ENCODE measurements around the gene ZCCHC7.

The ZCCHC7 gene

GRCh38 chr9:37215830-37216229 is 95.5 kb downstream of the ZCCHC7 start:
- Histone ChIP-seq H3K9me3 (ENCODE audit: control insufficient read depth in 1 of 2, low read length in 2 of 2) (no peaks in the 10 kb centered on the region), H3K4me1 (ENCODE audit: control insufficient read depth in 1 of 2, insufficient read depth in 2 of 2, low read length in 2 of 2) (no peaks in the 10 kb centered on the region), H3K27ac (ENCODE audit: low read depth, low read length) (no peak overlapping the region), H3K27me3 (ENCODE audit: control insufficient read depth in 1 of 2, insufficient read depth in 2 of 2, low read length in 2 of 2) (no peaks in the 10 kb centered on the region), H3K4me3 (ENCODE audit: low read depth in 1 of 2, low read length in 2 of 2) (no peak overlapping the region), H3K36me3 (ENCODE audit: control insufficient read depth in 1 of 2, insufficient read depth in 2 of 2, low read length in 2 of 2) (no peaks in the 10 kb centered on the region), H3K9ac (ENCODE audit: low read depth in 1 of 2, low read length in 2 of 2) (no peak overlapping the region)

GRCh38 chr9:37217161-37217560 is 96.8 kb downstream of the ZCCHC7 start:
- Histone ChIP-seq H3K36me3 (ENCODE audit: control insufficient read depth in 1 of 2, insufficient read depth in 2 of 2, low read length in 2 of 2) (no peaks in the 10 kb centered on the region), H3K27ac (ENCODE audit: low read depth, low read length) (no peak overlapping the region), H3K4me1 (ENCODE audit: control insufficient read depth in 1 of 2, insufficient read depth in 2 of 2, low read length in 2 of 2) (no peaks in the 10 kb centered on the region), H3K4me3 (ENCODE audit: low read depth in 1 of 2, low read length in 2 of 2) (no peak overlapping the region), H3K27me3 (ENCODE audit: control insufficient read depth in 1 of 2, insufficient read depth in 2 of 2, low read length in 2 of 2) (no peaks in the 10 kb centered on the region), H3K9me3 (ENCODE audit: control insufficient read depth in 1 of 2, low read length in 2 of 2) (no peaks in the 10 kb centered on the region), H3K9ac (ENCODE audit: low read depth in 1 of 2, low read length in 2 of 2) (no peak overlapping the region)

- no peak overlapping the region for H3K27ac ChIP-seq (ENCODE audit: low read depth, low read length)
- no peak overlapping the region for H3K4me3 ChIP-seq (ENCODE audit: low read depth in 1 of 2, low read length in 2 of 2)
- no peaks in the 10 kb centered on the region for H3K36me3 ChIP-seq (ENCODE audit: control insufficient read depth in 1 of 2, insufficient read depth in 2 of 2, low read length in 2 of 2)
- no peaks in the 10 kb centered on the region for H3K4me1 ChIP-seq (ENCODE audit: control insufficient read depth in 1 of 2, insufficient read depth in 2 of 2, low read length in 2 of 2)
- no peak overlapping the region for H3K9ac ChIP-seq (ENCODE audit: low read depth in 1 of 2, low read length in 2 of 2)
- no peaks in the 10 kb centered on the region for H3K27me3 ChIP-seq (ENCODE audit: control insufficient read depth in 1 of 2, insufficient read depth in 2 of 2, low read length in 2 of 2)
- H3K9me3 ChIP-seq (ENCODE audit: control insufficient read depth in 1 of 2, low read length in 2 of 2) = no peaks in the 10 kb centered on the region
Measured at GRCh38 chr9:37218800-37219425, 98.5 kb downstream of the ZCCHC7 start.

- H3K4me1 ChIP-seq (ENCODE audit: control insufficient read depth in 1 of 2, insufficient read depth in 2 of 2, low read length in 2 of 2) = no peaks in the 10 kb centered on the region
- no peak overlapping the region for H3K4me3 ChIP-seq (ENCODE audit: low read depth in 1 of 2, low read length in 2 of 2)
- no peak overlapping the region for H3K27ac ChIP-seq (ENCODE audit: low read depth, low read length)
- no peak overlapping the region for H3K9ac ChIP-seq (ENCODE audit: low read depth in 1 of 2, low read length in 2 of 2)
- H3K9me3 ChIP-seq (ENCODE audit: control insufficient read depth in 1 of 2, low read length in 2 of 2) = no peaks in the 10 kb centered on the region
- no peaks in the 10 kb centered on the region for H3K27me3 ChIP-seq (ENCODE audit: control insufficient read depth in 1 of 2, insufficient read depth in 2 of 2, low read length in 2 of 2)
- H3K36me3 ChIP-seq (ENCODE audit: control insufficient read depth in 1 of 2, insufficient read depth in 2 of 2, low read length in 2 of 2) = no peaks in the 10 kb centered on the region
Measured at GRCh38 chr9:37220971-37221370, 100.6 kb downstream of the ZCCHC7 start.

- H3K4me3 ChIP-seq (ENCODE audit: low read depth in 1 of 2, low read length in 2 of 2) = no peak overlapping the region
- H3K4me1 ChIP-seq (ENCODE audit: control insufficient read depth in 1 of 2, insufficient read depth in 2 of 2, low read length in 2 of 2) = no peaks in the 10 kb centered on the region
- no peaks in the 10 kb centered on the region for H3K9me3 ChIP-seq (ENCODE audit: control insufficient read depth in 1 of 2, low read length in 2 of 2)
- H3K9ac ChIP-seq (ENCODE audit: low read depth in 1 of 2, low read length in 2 of 2) = no peak overlapping the region
- H3K27me3 ChIP-seq (ENCODE audit: control insufficient read depth in 1 of 2, insufficient read depth in 2 of 2, low read length in 2 of 2) = no peaks in the 10 kb centered on the region
- no peaks in the 10 kb centered on the region for H3K36me3 ChIP-seq (ENCODE audit: control insufficient read depth in 1 of 2, insufficient read depth in 2 of 2, low read length in 2 of 2)
- no peak overlapping the region for H3K27ac ChIP-seq (ENCODE audit: low read depth, low read length)
Measured at GRCh38 chr9:37221489-37222106, 101.2 kb downstream of the ZCCHC7 start.

GRCh38 chr9:37229455-37229854 is 109.1 kb downstream of the ZCCHC7 start:
- H3K36me3 ChIP-seq (ENCODE audit: control insufficient read depth in 1 of 2, insufficient read depth in 2 of 2, low read length in 2 of 2) = no peaks in the 10 kb centered on the region
- H3K4me1 ChIP-seq (ENCODE audit: control insufficient read depth in 1 of 2, insufficient read depth in 2 of 2, low read length in 2 of 2) = no peaks in the 10 kb centered on the region
- no peak overlapping the region for H3K9ac ChIP-seq (ENCODE audit: low read depth in 1 of 2, low read length in 2 of 2)
- H3K27ac ChIP-seq (ENCODE audit: low read depth, low read length) = no peak overlapping the region
- H3K4me3 ChIP-seq (ENCODE audit: low read depth in 1 of 2, low read length in 2 of 2) = no peak overlapping the region
- H3K27me3 ChIP-seq (ENCODE audit: control insufficient read depth in 1 of 2, insufficient read depth in 2 of 2, low read length in 2 of 2) = no peaks in the 10 kb centered on the region
- H3K9me3 ChIP-seq (ENCODE audit: control insufficient read depth in 1 of 2, low read length in 2 of 2) = no peaks in the 10 kb centered on the region

GRCh38 chr9:37229882-37230482 is 109.6 kb downstream of the ZCCHC7 start:
- no peaks in the 10 kb centered on the region for H3K9me3 ChIP-seq (ENCODE audit: control insufficient read depth in 1 of 2, low read length in 2 of 2)
- H3K27me3 ChIP-seq (ENCODE audit: control insufficient read depth in 1 of 2, insufficient read depth in 2 of 2, low read length in 2 of 2) = no peaks in the 10 kb centered on the region
- H3K36me3 ChIP-seq (ENCODE audit: control insufficient read depth in 1 of 2, insufficient read depth in 2 of 2, low read length in 2 of 2) = no peaks in the 10 kb centered on the region
- H3K9ac ChIP-seq (ENCODE audit: low read depth in 1 of 2, low read length in 2 of 2) = no peak overlapping the region
- H3K4me1 ChIP-seq (ENCODE audit: control insufficient read depth in 1 of 2, insufficient read depth in 2 of 2, low read length in 2 of 2) = no peaks in the 10 kb centered on the region
- no peak overlapping the region for H3K27ac ChIP-seq (ENCODE audit: low read depth, low read length)
- no peak overlapping the region for H3K4me3 ChIP-seq (ENCODE audit: low read depth in 1 of 2, low read length in 2 of 2)

GRCh38 chr9:37236822-37237221 is 116.4 kb downstream of the ZCCHC7 start:
- Histone ChIP-seq H3K9ac (ENCODE audit: low read depth in 1 of 2, low read length in 2 of 2) (no peak overlapping the region), H3K4me1 (ENCODE audit: control insufficient read depth in 1 of 2, insufficient read depth in 2 of 2, low read length in 2 of 2) (no peaks in the 10 kb centered on the region), H3K4me3 (ENCODE audit: low read depth in 1 of 2, low read length in 2 of 2) (no peak overlapping the region), H3K27me3 (ENCODE audit: control insufficient read depth in 1 of 2, insufficient read depth in 2 of 2, low read length in 2 of 2) (no peaks in the 10 kb centered on the region), H3K9me3 (ENCODE audit: control insufficient read depth in 1 of 2, low read length in 2 of 2) (no peaks in the 10 kb centered on the region), H3K36me3 (ENCODE audit: control insufficient read depth in 1 of 2, insufficient read depth in 2 of 2, low read length in 2 of 2) (no peaks in the 10 kb centered on the region), H3K27ac (ENCODE audit: low read depth, low read length) (no peak overlapping the region)

- H3K4me3 ChIP-seq (ENCODE audit: low read depth in 1 of 2, low read length in 2 of 2) = no peak overlapping the region
Measured at GRCh38 chr9:37238122-37238521, 117.7 kb downstream of the ZCCHC7 start.

GRCh38 chr9:37239224-37239859 is 119.0 kb downstream of the ZCCHC7 start:
- Histone ChIP-seq H3K9ac (ENCODE audit: low read depth in 1 of 2, low read length in 2 of 2) (no peak overlapping the region), H3K9me3 (ENCODE audit: control insufficient read depth in 1 of 2, low read length in 2 of 2) (no peaks in the 10 kb centered on the region), H3K27ac (ENCODE audit: low read depth, low read length) (no peak overlapping the region), H3K36me3 (ENCODE audit: control insufficient read depth in 1 of 2, insufficient read depth in 2 of 2, low read length in 2 of 2) (no peaks in the 10 kb centered on the region), H3K4me1 (ENCODE audit: control insufficient read depth in 1 of 2, insufficient read depth in 2 of 2, low read length in 2 of 2) (no peaks in the 10 kb centered on the region), H3K27me3 (ENCODE audit: control insufficient read depth in 1 of 2, insufficient read depth in 2 of 2, low read length in 2 of 2) (no peaks in the 10 kb centered on the region), H3K4me3 (ENCODE audit: low read depth in 1 of 2, low read length in 2 of 2) (no peak overlapping the region)

More at GRCh38 chr9:37238122-37238521, 117.7 kb downstream of the ZCCHC7 start:
- no peak overlapping the region for H3K27ac ChIP-seq (ENCODE audit: low read depth, low read length)
- H3K9ac ChIP-seq (ENCODE audit: low read depth in 1 of 2, low read length in 2 of 2) = no peak overlapping the region
- H3K9me3 ChIP-seq (ENCODE audit: control insufficient read depth in 1 of 2, low read length in 2 of 2) = no peaks in the 10 kb centered on the region
- H3K27me3 ChIP-seq (ENCODE audit: control insufficient read depth in 1 of 2, insufficient read depth in 2 of 2, low read length in 2 of 2) = no peaks in the 10 kb centered on the region
- H3K4me1 ChIP-seq (ENCODE audit: control insufficient read depth in 1 of 2, insufficient read depth in 2 of 2, low read length in 2 of 2) = no peaks in the 10 kb centered on the region
- H3K36me3 ChIP-seq (ENCODE audit: control insufficient read depth in 1 of 2, insufficient read depth in 2 of 2, low read length in 2 of 2) = no peaks in the 10 kb centered on the region

All from duodenal mucosa (tissue), 2 donors.